ENCODE measurements around the gene RNF32. TPM values are rescaled to one million over a fixed set of nuclear protein-coding genes. Genes with fewer than 3 reads are reported as not detected.

RNF32 gene
- total and polyA plus RNA-seq, 4 donors: 1.5 to 3.9 (median 3.1) TPM

DNA sequence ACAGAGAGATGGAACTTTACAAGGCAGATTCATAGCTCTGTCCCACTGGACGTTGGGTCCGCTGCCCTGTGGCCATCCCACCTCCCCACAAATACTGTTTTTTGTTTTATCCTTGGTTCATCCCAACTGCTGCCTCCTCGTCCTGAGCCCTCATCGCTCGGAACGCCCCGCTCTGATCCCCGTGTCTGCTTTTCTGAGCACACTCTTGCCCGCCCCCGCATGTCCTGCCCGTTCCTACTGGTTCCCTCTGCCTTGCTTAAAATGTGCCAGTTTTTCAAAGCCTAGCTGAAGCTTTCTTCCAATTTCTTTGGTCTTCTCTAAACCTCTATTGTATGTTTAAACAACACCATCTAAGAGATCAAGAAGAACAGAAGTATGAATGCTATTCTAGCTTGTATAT is 19.4 kb downstream of the RNF32 start:
- 76 to 80% methylated on average over 11 of the region's 11 CpGs for WGBS, 2 donors
- DNase-seq: no peak
- H3K27me3 ChIP-seq (ENCODE audit: control insufficient read depth in 3 of 3, insufficient read depth in 3 of 3, low read length in 2 of 3): peaks cover 0 to 2% (median 0%) of the 10 kb centered on the region in 3 donors
- H3K36me3 ChIP-seq (ENCODE audit: control insufficient read depth in 4 of 4, insufficient read depth in 4 of 4, low read length in 4 of 4): no peaks in the 10 kb centered on the region
- no peak for ATAC-seq (ENCODE audit: insufficient read depth, low FRiP score)
- TF ChIP-seq, protein P1, sequence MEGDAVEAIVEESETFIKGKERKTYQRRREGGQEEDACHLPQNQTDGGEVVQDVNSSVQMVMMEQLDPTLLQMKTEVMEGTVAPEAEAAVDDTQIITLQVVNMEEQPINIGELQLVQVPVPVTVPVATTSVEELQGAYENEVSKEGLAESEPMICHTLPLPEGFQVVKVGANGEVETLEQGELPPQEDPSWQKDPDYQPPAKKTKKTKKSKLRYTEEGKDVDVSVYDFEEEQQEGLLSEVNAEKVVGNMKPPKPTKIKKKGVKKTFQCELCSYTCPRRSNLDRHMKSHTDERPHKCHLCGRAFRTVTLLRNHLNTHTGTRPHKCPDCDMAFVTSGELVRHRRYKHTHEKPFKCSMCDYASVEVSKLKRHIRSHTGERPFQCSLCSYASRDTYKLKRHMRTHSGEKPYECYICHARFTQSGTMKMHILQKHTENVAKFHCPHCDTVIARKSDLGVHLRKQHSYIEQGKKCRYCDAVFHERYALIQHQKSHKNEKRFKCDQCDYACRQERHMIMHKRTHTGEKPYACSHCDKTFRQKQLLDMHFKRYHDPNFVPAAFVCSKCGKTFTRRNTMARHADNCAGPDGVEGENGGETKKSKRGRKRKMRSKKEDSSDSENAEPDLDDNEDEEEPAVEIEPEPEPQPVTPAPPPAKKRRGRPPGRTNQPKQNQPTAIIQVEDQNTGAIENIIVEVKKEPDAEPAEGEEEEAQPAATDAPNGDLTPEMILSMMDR (IDR thresholded peaks at IDR 0.05; ENCODE audit: control extremely low read depth, extremely low read depth): no peak
- no peak overlapping the region for H3K9ac ChIP-seq (ENCODE audit: insufficient read depth in 1 of 2, low read length in 2 of 2)
- H3K4me3 ChIP-seq: no peak overlapping the region
- H3K9me3 ChIP-seq (ENCODE audit: control insufficient read depth in 4 of 4, insufficient read depth in 3 of 4, low read length in 3 of 4): no peaks in the 10 kb centered on the region
- H3K27ac ChIP-seq (ENCODE audit: low read depth in 1 of 2, low read length in 1 of 2): no peak overlapping the region
- peaks cover 0 to 8% (median 0%) of the 10 kb centered on the region in 5 donors for H3K4me1 ChIP-seq (ENCODE audit: control insufficient read depth in 5 of 5, insufficient read depth in 5 of 5, low read length in 5 of 5)

DNA sequence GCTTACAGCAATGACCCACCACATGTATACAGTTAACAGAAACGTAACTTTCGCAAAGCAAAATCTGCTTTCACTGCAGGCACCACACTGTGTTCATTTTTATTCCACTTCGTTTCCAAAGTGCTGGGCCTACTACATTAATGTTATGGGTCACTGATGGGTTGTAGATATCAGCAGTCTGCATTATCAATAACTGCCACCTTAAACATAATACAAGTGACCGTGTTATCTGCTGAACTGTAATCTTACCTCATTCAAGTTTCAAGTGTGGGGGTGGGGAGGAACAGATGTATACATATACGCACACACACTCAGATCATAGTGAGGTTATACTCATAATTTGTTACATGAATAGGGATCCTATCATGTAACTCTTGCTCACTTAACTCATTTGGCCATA is 21.1 kb downstream of the RNF32 start:
- Histone ChIP-seq H3K27ac (ENCODE audit: low read depth in 1 of 2, low read length in 1 of 2) (no peak overlapping the region), H3K4me3 (no peak overlapping the region), H3K27me3 (ENCODE audit: control insufficient read depth in 3 of 3, insufficient read depth in 3 of 3, low read length in 2 of 3) (peaks cover 0 to 2% (median 0%) of the 10 kb centered on the region in 3 donors), H3K36me3 (ENCODE audit: control insufficient read depth in 4 of 4, insufficient read depth in 4 of 4, low read length in 4 of 4) (no peaks in the 10 kb centered on the region), H3K9me3 (ENCODE audit: control insufficient read depth in 4 of 4, insufficient read depth in 3 of 4, low read length in 3 of 4) (no peaks in the 10 kb centered on the region), H3K9ac (ENCODE audit: insufficient read depth in 1 of 2, low read length in 2 of 2) (no peak overlapping the region), H3K4me1 (ENCODE audit: control insufficient read depth in 5 of 5, insufficient read depth in 5 of 5, low read length in 5 of 5) (peaks cover 0 to 6% (median 0%) of the 10 kb centered on the region in 5 donors)
- DNase-seq (no peak), ATAC-seq (ENCODE audit: insufficient read depth, low FRiP score) (no peak)
- TF ChIP-seq, protein P1 (IDR thresholded peaks at IDR 0.05; ENCODE audit: control extremely low read depth, extremely low read depth): no peak
- 83 to 88% methylated on average over 5 of the region's 5 CpGs for WGBS, 2 donors

DNA sequence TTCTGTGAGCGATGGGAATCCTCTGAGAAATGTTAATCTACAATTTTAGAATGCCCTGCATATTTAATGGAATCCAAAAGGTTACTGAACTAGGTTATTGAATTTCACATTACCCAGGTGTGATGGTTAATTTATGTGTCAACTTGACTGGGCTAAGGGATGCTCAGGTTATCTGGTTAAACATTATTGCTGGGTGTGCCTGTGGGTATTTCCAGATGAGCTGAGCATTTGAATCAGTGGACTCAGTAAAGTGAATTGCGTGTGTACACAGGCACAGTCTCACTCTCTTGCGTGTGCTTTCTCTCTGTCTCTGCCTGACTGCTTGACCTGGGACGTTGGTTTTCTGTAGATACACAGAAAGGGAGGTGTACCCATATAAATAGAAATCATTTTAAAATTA is 21.7 kb downstream of the RNF32 start:
- 86 to 89% methylated on average over 4 of the region's 4 CpGs for WGBS, 2 donors
- ATAC-seq (ENCODE audit: insufficient read depth, low FRiP score): no peak

More for the DNA sequence above, 21.7 kb downstream of the RNF32 start:
- DNase-seq: no peak
- Histone ChIP-seq H3K9ac (ENCODE audit: insufficient read depth in 1 of 2, low read length in 2 of 2) (no peak overlapping the region), H3K27me3 (ENCODE audit: control insufficient read depth in 3 of 3, insufficient read depth in 3 of 3, low read length in 2 of 3) (peaks cover 0 to 2% (median 0%) of the 10 kb centered on the region in 3 donors), H3K4me1 (ENCODE audit: control insufficient read depth in 5 of 5, insufficient read depth in 5 of 5, low read length in 5 of 5) (peaks cover 0 to 10% (median 0%) of the 10 kb centered on the region in 5 donors), H3K9me3 (ENCODE audit: control insufficient read depth in 4 of 4, insufficient read depth in 3 of 4, low read length in 3 of 4) (no peaks in the 10 kb centered on the region), H3K36me3 (ENCODE audit: control insufficient read depth in 4 of 4, insufficient read depth in 4 of 4, low read length in 4 of 4) (no peaks in the 10 kb centered on the region), H3K4me3 (no peak overlapping the region), H3K27ac (ENCODE audit: low read depth in 1 of 2, low read length in 1 of 2) (no peak overlapping the region)
- TF ChIP-seq, protein P1 (IDR thresholded peaks at IDR 0.05; ENCODE audit: control extremely low read depth, extremely low read depth): no peak
